Endothelial cell of umbilical vein (primary cell): Measurements from ENCODE around the gene CUBN. TPM values are rescaled to one million over a fixed set of nuclear protein-coding genes. Genes with fewer than 3 reads are reported as not detected.

Experiments used
- BruUV-seq: library from RNA; stranded (reverse); fragments of 400-500 nt; replicated peaks from 2 replicates; lab custom pipeline; 2021; lab: Mats Ljungman, UMichigan
- CTCF ChIA-PET: fragments of 300-600, 350-600 bp; sonication (Branson Sonifier 250); formaldehyde crosslinking; loops from one replicate; lab custom pipeline; 2021; ENCODE audit warnings: antibody characterized with exemption, inconsistent platforms; lab: Charles Lee
- POLR2A ChIA-PET: fragments of 300-600, 350-600 bp; sonication (Branson Sonifier 250); formaldehyde crosslinking; loops from one replicate; lab custom pipeline; 2021; ENCODE audit warnings: antibody characterized with exemption, inconsistent platforms; lab: Charles Lee
- DNase-seq: peaks from one replicate; pipeline ENCODE4 v3.0.0-alpha.2; 2011; ENCODE audit warnings: low read depth, low spot score
- FAIRE-seq: peaks from 2 replicates; lab custom pipeline; 2011; peaks lifted over from hg19 to GRCh38; lab: Jason Lieb, UNC
- H2AFZ ChIP-seq: 2 replicates; pipeline ENCODE4 v1.6.0; 2012; ENCODE audit warnings: low read depth, low read length, control low read depth, inconsistent platforms
- H3K27ac ChIP-seq: 2 replicates; pipeline ENCODE4 v1.5.1; 2011; ENCODE audit warnings: low read depth, mild to moderate bottlenecking, control low read depth, low read length, moderate library complexity; ENCODE audit not compliant: insufficient read depth
- H3K27me3 ChIP-seq, 2 experiments: 2 replicates each; pipeline versions ENCODE4 v1.6.0 to v1.6.1; 2011; ENCODE audit warnings: low read length in 2 of 2, mixed read lengths in 1 of 2; ENCODE audit not compliant: control insufficient read depth in 2 of 2, insufficient read depth in 2 of 2
- H3K36me3 ChIP-seq, 2 experiments: 2 replicates in 1 of 2; 3 replicates in 1 of 2; pipeline ENCODE4 v1.5.1; 2011; ENCODE audit warnings: low read length in 2 of 2, mild to moderate bottlenecking in 1 of 2, moderate library complexity in 1 of 2; ENCODE audit not compliant: control insufficient read depth in 2 of 2, insufficient read depth in 2 of 2; ENCODE audit errors: extremely low read depth in 1 of 2
- H3K4me1 ChIP-seq: 3 replicates; pipeline ENCODE4 v1.5.1; 2011; ENCODE audit warnings: mild to moderate bottlenecking, low read length; ENCODE audit not compliant: control insufficient read depth, insufficient read depth; ENCODE audit errors: extremely low read depth
- H3K4me2 ChIP-seq: 2 replicates; pipeline ENCODE4 v1.6.1; 2011; ENCODE audit warnings: low read length, control low read depth, mixed read lengths; ENCODE audit not compliant: insufficient read depth
- H3K4me3 ChIP-seq, 3 experiments: fragments of 200-600 bp in 1 of 3; sonication (generic), shearing (Covaris generic) in 1 of 3; replicated peaks in 1 of 3; 2 replicates each; pipeline ENCODE4 v1.5.1; 2011 to 2016; ENCODE audit warnings: control low read depth in 3 of 3, low read length in 3 of 3, mild to moderate bottlenecking in 2 of 3, inconsistent platforms in 1 of 3, low read depth in 1 of 3, moderate library complexity in 1 of 3; ENCODE audit not compliant: insufficient read depth in 1 of 3
- H3K79me2 ChIP-seq: 2 replicates; pipeline ENCODE4 v1.6.0; 2012; ENCODE audit warnings: low read length, inconsistent platforms; ENCODE audit not compliant: control insufficient read depth, insufficient read depth
- H3K9ac ChIP-seq: replicated peaks from 2 replicates; pipeline ENCODE3; 2011; ENCODE audit warnings: low read length, control low read depth; ENCODE audit not compliant: insufficient read depth; ENCODE audit errors: extremely low read depth
- H3K9me1 ChIP-seq: replicated peaks from 3 replicates; pipeline ENCODE4 v1.6.0; 2011; ENCODE audit warnings: mild to moderate bottlenecking, low read length; ENCODE audit not compliant: control insufficient read depth, insufficient read depth; ENCODE audit errors: extremely low read depth
- H3K9me3 ChIP-seq: replicated peaks from 2 replicates; pipeline ENCODE4 v1.5.1; 2012; ENCODE audit warnings: low read length, inconsistent platforms; ENCODE audit not compliant: control insufficient read depth, insufficient read depth
- H4K20me1 ChIP-seq: replicated peaks from 2 replicates; pipeline ENCODE3; 2011; ENCODE audit warnings: mild to moderate bottlenecking, low read length; ENCODE audit not compliant: control insufficient read depth, insufficient read depth; ENCODE audit errors: extremely low read depth
- CTCF ChIP-seq, 2 donors: IDR thresholded peaks; 1 replicate in 1 of 2; 2 replicates in 1 of 2; pipeline ENCODE4 v1.5.1; 2011; ENCODE audit warnings: low read length in 2 of 2, mild to moderate bottlenecking in 2 of 2, moderate library complexity in 2 of 2, control low read depth in 1 of 2, inconsistent platforms in 1 of 2, low read depth in 1 of 2; ENCODE audit not compliant: insufficient read depth in 1 of 2; ENCODE audit errors: extremely low read depth in 1 of 2
- EZH2 ChIP-seq: IDR thresholded peaks from 2 replicates; pipeline ENCODE4 v1.6.1; 2012; ENCODE audit warnings: borderline replicate concordance, low read depth, mild to moderate bottlenecking, moderate library complexity, low read length, inconsistent platforms; ENCODE audit not compliant: severe bottlenecking
- FOS ChIP-seq: IDR thresholded peaks from 2 replicates; pipeline ENCODE4 v1.6.1; 2011; ENCODE audit warnings: mild to moderate bottlenecking, low read length, moderate library complexity, borderline replicate concordance; ENCODE audit not compliant: insufficient read depth
- GATA2 ChIP-seq: IDR thresholded peaks from 2 replicates; pipeline ENCODE4 v1.7.0; 2011; ENCODE audit warnings: low read depth, mild to moderate bottlenecking, moderate library complexity, mixed read lengths, low read length; ENCODE audit not compliant: insufficient read length, insufficient read depth
- JUN ChIP-seq: IDR thresholded peaks from 2 replicates; pipeline ENCODE4 v1.6.1; 2011; ENCODE audit warnings: borderline replicate concordance, low read depth; ENCODE audit not compliant: insufficient read length, insufficient read depth
- MAX ChIP-seq: IDR thresholded peaks from 2 replicates; pipeline ENCODE4 v1.6.1; 2011; ENCODE audit not compliant: insufficient read depth, insufficient read length
- MYC ChIP-seq: IDR thresholded peaks from one replicate; pipeline ENCODE4 v1.6.1; 2011; ENCODE audit warnings: mild to moderate bottlenecking, low read depth, low read length
- POLR2A ChIP-seq: IDR thresholded peaks from 2 replicates; pipeline ENCODE4 v1.6.1; 2012; ENCODE audit warnings: low read depth, mild to moderate bottlenecking, control low read depth, low read length
- POLR2AphosphoS5 ChIP-seq: IDR thresholded peaks from 2 replicates; pipeline ENCODE4 v1.6.1; 2012; ENCODE audit warnings: low read depth, mild to moderate bottlenecking, control low read depth, low read length, moderate library complexity; ENCODE audit not compliant: insufficient read depth
- dilution Hi-C: fragments of 300-500 bp; cut with MboI; formaldehyde crosslinking; loops from one replicate; pipeline ENCODE4 v1.15.0; 2019; ENCODE audit warnings: low sequenced_read_pairs; ENCODE audit not compliant: extremely low pct_ligation_motif_present
- intact Hi-C: fragments of 100-400 bp; cut with micrococcal nuclease; formaldehyde crosslinking; loops from one replicate; pipeline ENCODE4 v1.10.0; 2022
- polyA plus RNA-seq, 4 experiments: library from polyadenylated mRNA; depleted of rRNA in 3 of 4; stranded (reverse) in 3 of 4; unstranded in 1 of 4; fragments of >200 nt; gene quantifications; 2 replicates each; pipeline versions ENCODE4 v1.2.1 to v1.2.3, GENCODE V29; 2011 to 2012; ENCODE audit warnings: missing spikeins in 1 of 4
- total RNA-seq: library from RNA; stranded (reverse); gene quantifications from 2 replicates; pipeline ENCODE4 v1.2.3, GENCODE V29; 2021

Gene CUBN
- total and polyA plus RNA-seq, 2 donors (not counting 3 experiments of a cell fraction or from before 2014, with no cell fraction given), result 2.7 to 4.6 TPM

GRCh38 chr10:17086865-17087367 lies 42.7 kb downstream of the CUBN start:
- Histone ChIP-seq H3K4me1 (peaks cover 11% of the 10 kb centered on the region), H2AFZ (no peak overlapping the region), H3K4me3 (no peak overlapping the region), H3K9ac (no peak overlapping the region), H3K36me3 (no peaks in the 10 kb centered on the region), H3K9me1 (no peaks in the 10 kb centered on the region), H3K27me3 (no peaks in the 10 kb centered on the region), H3K27ac (no peak overlapping the region), H4K20me1 (no peaks in the 10 kb centered on the region), H3K79me2 (no peaks in the 10 kb centered on the region), H3K4me2 (no peak overlapping the region), H3K9me3 (no peaks in the 10 kb centered on the region)
- no peak for DNase-seq
- ChIA-PET CTCF (no interaction called here), POLR2A (no interaction called here)
- TF ChIP-seq EZH2 (no peak), GATA2 (no peak), FOS (no peak), POLR2A (no peak), POLR2AphosphoS5 (no peak), MAX (no peak), CTCF (IDR thresholded peaks at IDR 0.05; ENCODE audit: extremely low read depth in 1 of 2, insufficient read depth in 1 of 2, low read depth in 1 of 2, low read length in 2 of 2) (no peak), MYC (no peak), JUN (no peak)
- intact Hi-C loops, result no loop called here
- no TSS peak for BruUV-seq
- no peak for FAIRE-seq
- dilution Hi-C loops, result no loop called here
